ENCODE data around the gene CACNA1H.

DNA sequence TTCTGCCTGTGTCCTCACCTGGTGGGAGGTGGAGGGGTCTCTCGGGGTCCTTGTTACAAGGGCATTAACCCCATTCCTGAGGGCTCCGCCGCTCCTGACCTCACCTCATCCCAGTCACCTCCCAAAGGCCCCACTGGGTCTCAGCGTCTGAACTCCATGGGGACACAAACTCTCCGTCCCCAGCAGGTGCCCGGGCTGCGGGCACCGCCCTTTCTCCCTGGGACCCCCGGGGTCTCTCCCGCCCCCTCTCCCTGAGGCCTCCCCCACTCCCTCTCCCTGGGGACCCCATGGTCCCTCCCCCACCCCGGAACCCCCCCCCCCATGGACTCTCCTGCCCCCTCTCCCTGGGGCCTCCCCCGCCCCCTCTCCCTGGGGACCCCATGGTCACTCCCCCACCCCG lies 24.8 kb downstream of the CACNA1H start:
- TF ChIP-seq, protein P1, sequence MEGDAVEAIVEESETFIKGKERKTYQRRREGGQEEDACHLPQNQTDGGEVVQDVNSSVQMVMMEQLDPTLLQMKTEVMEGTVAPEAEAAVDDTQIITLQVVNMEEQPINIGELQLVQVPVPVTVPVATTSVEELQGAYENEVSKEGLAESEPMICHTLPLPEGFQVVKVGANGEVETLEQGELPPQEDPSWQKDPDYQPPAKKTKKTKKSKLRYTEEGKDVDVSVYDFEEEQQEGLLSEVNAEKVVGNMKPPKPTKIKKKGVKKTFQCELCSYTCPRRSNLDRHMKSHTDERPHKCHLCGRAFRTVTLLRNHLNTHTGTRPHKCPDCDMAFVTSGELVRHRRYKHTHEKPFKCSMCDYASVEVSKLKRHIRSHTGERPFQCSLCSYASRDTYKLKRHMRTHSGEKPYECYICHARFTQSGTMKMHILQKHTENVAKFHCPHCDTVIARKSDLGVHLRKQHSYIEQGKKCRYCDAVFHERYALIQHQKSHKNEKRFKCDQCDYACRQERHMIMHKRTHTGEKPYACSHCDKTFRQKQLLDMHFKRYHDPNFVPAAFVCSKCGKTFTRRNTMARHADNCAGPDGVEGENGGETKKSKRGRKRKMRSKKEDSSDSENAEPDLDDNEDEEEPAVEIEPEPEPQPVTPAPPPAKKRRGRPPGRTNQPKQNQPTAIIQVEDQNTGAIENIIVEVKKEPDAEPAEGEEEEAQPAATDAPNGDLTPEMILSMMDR (IDR thresholded peaks at IDR 0.05): no peak
- TF ChIP-seq POLR2AphosphoS5 (IDR thresholded peaks at IDR 0.05) (no peak), POLR2A (IDR thresholded peaks at IDR 0.05; ENCODE audit: low read depth) (no peak), EP300 (IDR thresholded peaks at IDR 0.05) (no peak)
